GM04504 (cell line): ENCODE results near the gene ARL14.

Experiments used
- DNase-seq: peaks from one replicate; pipeline ENCODE4 v3.0.0-alpha.2; 2012; ENCODE audit warnings: low read depth

The ARL14 gene

DNA sequence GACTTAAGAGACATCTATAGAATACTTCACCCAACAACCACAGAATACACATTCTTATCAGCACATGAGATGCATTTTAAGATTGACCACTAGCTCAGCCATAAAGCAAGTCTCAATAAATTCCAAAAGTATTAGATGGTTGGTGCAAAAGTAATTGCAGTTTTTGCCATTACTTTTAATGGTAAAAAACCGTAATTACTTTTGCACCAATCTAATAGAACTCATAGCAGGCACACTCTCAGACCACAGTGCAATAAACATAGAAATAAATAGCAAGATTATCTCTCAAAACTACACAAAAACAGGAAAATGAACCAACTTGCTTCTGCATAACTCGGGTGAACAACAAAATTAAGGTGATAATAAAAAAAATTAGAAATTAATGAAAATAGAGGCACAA lies 45.4 kb downstream of the ARL14 start:
- no peak for DNase-seq

- no peak for DNase-seq
Observed at GRCh38 chr3:160725338-160725737, 48.4 kb downstream of the ARL14 start.
